ENCODE results near the gene HNRNPK.
A peak's percentile ranks its signal among the peaks of the same experiment; 100 is the strongest.

The HNRNPK gene

GRCh38 chr9:83930881-83931280 is 49.1 kb downstream of the HNRNPK start:
- no peak for DNase-seq

GRCh38 chr9:83927591-83927990 is 52.4 kb downstream of the HNRNPK start:
- DNase-seq: no peak

GRCh38 chr9:83920927-83921707 is 58.9 kb downstream of the HNRNPK start, which contains the start of gene KIF27:
KIF27 (minus strand) TSS chr9:83921432; CDS start chr9:83915591, 5,841 bp downstream.
- peak; percentile 97 for DNase-seq

GRCh38 chr9:83920469-83920926 is 59.5 kb downstream of the HNRNPK start:
- DNase-seq: no peak

- no peak for DNase-seq
Measured at GRCh38 chr9:83919111-83919510, 60.9 kb downstream of the HNRNPK start.
